OCI-LY3 (cell line): ENCODE data around the gene SAMD13.

Experiments
- EZH2phosphoT487 ChIP-seq: fragments of 200-600 bp; shearing (Covaris generic); IDR thresholded peaks from 2 replicates; pipeline ENCODE4 v1.6.1; 2018; ENCODE audit warnings: antibody characterized with exemption, mixed run types, low read depth
- TF ChIP-seq, protein P1 (sequence below): fragments of 200-600, 300-600 bp; sonication (generic); IDR thresholded peaks from 2 replicates; pipeline ENCODE4 v1.5.1; 2014; ENCODE audit warnings: antibody characterized with exemption, low read length, low read depth

DNA sequence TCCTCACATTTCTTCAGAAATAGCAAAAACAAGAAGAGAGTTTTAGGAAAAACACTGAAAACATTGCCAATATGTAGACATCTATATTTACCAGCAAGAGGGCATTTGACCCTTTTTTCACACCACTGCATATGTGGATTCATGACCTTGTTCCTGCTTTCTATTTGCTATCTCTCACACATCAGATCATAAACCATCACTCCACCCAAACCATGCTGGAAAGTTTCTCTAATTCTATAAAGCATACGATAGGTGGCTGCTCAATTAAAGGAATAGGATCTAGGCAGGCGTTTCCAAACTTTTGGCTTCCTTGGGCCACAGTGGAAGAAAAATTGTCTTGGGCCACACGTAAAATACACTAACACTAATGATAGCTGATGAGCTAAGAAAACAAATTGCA, 35.6 kb upstream of the SAMD13 start:
- TF ChIP-seq, protein P1, sequence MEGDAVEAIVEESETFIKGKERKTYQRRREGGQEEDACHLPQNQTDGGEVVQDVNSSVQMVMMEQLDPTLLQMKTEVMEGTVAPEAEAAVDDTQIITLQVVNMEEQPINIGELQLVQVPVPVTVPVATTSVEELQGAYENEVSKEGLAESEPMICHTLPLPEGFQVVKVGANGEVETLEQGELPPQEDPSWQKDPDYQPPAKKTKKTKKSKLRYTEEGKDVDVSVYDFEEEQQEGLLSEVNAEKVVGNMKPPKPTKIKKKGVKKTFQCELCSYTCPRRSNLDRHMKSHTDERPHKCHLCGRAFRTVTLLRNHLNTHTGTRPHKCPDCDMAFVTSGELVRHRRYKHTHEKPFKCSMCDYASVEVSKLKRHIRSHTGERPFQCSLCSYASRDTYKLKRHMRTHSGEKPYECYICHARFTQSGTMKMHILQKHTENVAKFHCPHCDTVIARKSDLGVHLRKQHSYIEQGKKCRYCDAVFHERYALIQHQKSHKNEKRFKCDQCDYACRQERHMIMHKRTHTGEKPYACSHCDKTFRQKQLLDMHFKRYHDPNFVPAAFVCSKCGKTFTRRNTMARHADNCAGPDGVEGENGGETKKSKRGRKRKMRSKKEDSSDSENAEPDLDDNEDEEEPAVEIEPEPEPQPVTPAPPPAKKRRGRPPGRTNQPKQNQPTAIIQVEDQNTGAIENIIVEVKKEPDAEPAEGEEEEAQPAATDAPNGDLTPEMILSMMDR = no peak
- TF ChIP-seq EZH2phosphoT487 = no peak
